Loucy (cell line): ENCODE results near the gene KRT76.

Experiments used
- CTCF ChIP-seq: fragments of 200-600 bp; sonication (generic); conservative IDR thresholded peaks from 2 replicates; pipeline ENCODE4 v1.5.1; 2014; ENCODE audit warnings: mild to moderate bottlenecking, antibody characterized with exemption, low read length
- EZH2phosphoT487 ChIP-seq: fragments of 200-600 bp; IDR thresholded peaks from 2 replicates; pipeline ENCODE4 v1.6.1; 2018; ENCODE audit warnings: antibody characterized with exemption, mild to moderate bottlenecking, moderate library complexity, borderline replicate concordance

GRCh38 chr12:52745554-52745953, 31.6 kb downstream of the KRT76 start:
- TF ChIP-seq CTCF (no peak), EZH2phosphoT487 (no peak)
